ENCODE data around the gene PHOX2A. TPM values are rescaled to one million over a fixed set of nuclear protein-coding genes. Genes with fewer than 3 reads are reported as not detected.

The PHOX2A gene
- total RNA-seq, 1 donor from 2014 or later = not detected

GRCh38 chr11:72265951-72266350 lies 22.0 kb upstream of the PHOX2A start:
- H4K20me1 ChIP-seq (ENCODE audit: insufficient read depth, low read length) = no peaks in the 10 kb centered on the region
- H3K9ac ChIP-seq (ENCODE audit: low read length) = no peak overlapping the region
- peaks cover 10% of the 10 kb centered on the region for H3K27me3 ChIP-seq (ENCODE audit: insufficient read depth, low read length)
- Mint-ChIP-seq H3K27ac (ENCODE audit: unreplicated experiment) (peak overlapping the region; percentile 42), H3K4me3 (ENCODE audit: unreplicated experiment) (no peak overlapping the region), H3K9me3 (ENCODE audit: unreplicated experiment) (no peaks in the 10 kb centered on the region), H3K27me3 (ENCODE audit: low read depth, unreplicated experiment) (peaks cover 3% of the 10 kb centered on the region), H3K4me1 (ENCODE audit: low read depth, unreplicated experiment) (peaks cover 1% of the 10 kb centered on the region), H3K36me3 (ENCODE audit: low read depth, unreplicated experiment) (no peaks in the 10 kb centered on the region)
- H3K9me3 ChIP-seq (ENCODE audit: insufficient read depth, low read depth, low read length) = no peaks in the 10 kb centered on the region
- no peaks in the 10 kb centered on the region for H3K36me3 ChIP-seq (ENCODE audit: insufficient read depth, low read length)
- no peaks in the 10 kb centered on the region for H3K79me2 ChIP-seq (ENCODE audit: insufficient read depth, low read length)
- no peak for DNase-seq (ENCODE audit: low read depth)
- no peak overlapping the region for H3K4me3 ChIP-seq (ENCODE audit: insufficient read depth, low read depth, low read length)
- no peak overlapping the region for H3K27ac ChIP-seq (ENCODE audit: low read depth, low read length)
- H3K4me1 ChIP-seq (ENCODE audit: insufficient read depth, low read length) = peaks cover 5% of the 10 kb centered on the region
- no peak overlapping the region for H2AFZ ChIP-seq (ENCODE audit: low read depth, low read length)
- H3K4me2 ChIP-seq (ENCODE audit: low read length) = no peak overlapping the region
- TF ChIP-seq EZH2 (IDR thresholded peaks at IDR 0.05; ENCODE audit: insufficient read depth, low read length) = no peak
- TF ChIP-seq CTCF (IDR thresholded peaks at IDR 0.05; ENCODE audit: insufficient read depth, low read depth, low read length) = no peak
- FAIRE-seq = no peak

- peaks cover 5% of the 10 kb centered on the region for H3K4me1 ChIP-seq (ENCODE audit: insufficient read depth, low read length)
- Mint-ChIP-seq H3K36me3 (ENCODE audit: low read depth, unreplicated experiment) (no peaks in the 10 kb centered on the region), H3K27ac (ENCODE audit: unreplicated experiment) (peak overlapping the region; percentile 27), H3K9me3 (ENCODE audit: unreplicated experiment) (no peaks in the 10 kb centered on the region), H3K4me1 (ENCODE audit: low read depth, unreplicated experiment) (peaks cover 1% of the 10 kb centered on the region), H3K4me3 (ENCODE audit: unreplicated experiment) (no peak overlapping the region), H3K27me3 (ENCODE audit: low read depth, unreplicated experiment) (peaks cover 7% of the 10 kb centered on the region)
- H3K27ac ChIP-seq (ENCODE audit: low read depth, low read length) = no peak overlapping the region
- H3K27me3 ChIP-seq (ENCODE audit: insufficient read depth, low read length) = peaks cover 19% of the 10 kb centered on the region
- DNase-seq (ENCODE audit: low read depth) (peak; percentile 71), FAIRE-seq (no peak)
- H3K36me3 ChIP-seq (ENCODE audit: insufficient read depth, low read length) = no peaks in the 10 kb centered on the region
- no peak overlapping the region for H3K9ac ChIP-seq (ENCODE audit: low read length)
- H3K4me3 ChIP-seq (ENCODE audit: insufficient read depth, low read depth, low read length) = no peak overlapping the region
- H2AFZ ChIP-seq (ENCODE audit: low read depth, low read length) = no peak overlapping the region
- H4K20me1 ChIP-seq (ENCODE audit: insufficient read depth, low read length) = no peaks in the 10 kb centered on the region
- no peaks in the 10 kb centered on the region for H3K79me2 ChIP-seq (ENCODE audit: insufficient read depth, low read length)
- TF ChIP-seq EZH2 (IDR thresholded peaks at IDR 0.05; ENCODE audit: insufficient read depth, low read length) (no peak), CTCF (IDR thresholded peaks at IDR 0.05; ENCODE audit: insufficient read depth, low read depth, low read length) (no peak)
- no peak overlapping the region for H3K4me2 ChIP-seq (ENCODE audit: low read length)
- no peaks in the 10 kb centered on the region for H3K9me3 ChIP-seq (ENCODE audit: insufficient read depth, low read depth, low read length)
These were observed 19.4 kb upstream of the PHOX2A start for GRCh38 chr11:72263361-72263760.

GRCh38 chr11:72260574-72260973 lies 16.6 kb upstream of the PHOX2A start:
- no peak overlapping the region for H3K4me3 Mint-ChIP-seq (ENCODE audit: unreplicated experiment)
- Histone ChIP-seq H3K79me2 (ENCODE audit: insufficient read depth, low read length) (no peaks in the 10 kb centered on the region), H3K36me3 (ENCODE audit: insufficient read depth, low read length) (no peaks in the 10 kb centered on the region), H3K4me2 (ENCODE audit: low read length) (no peak overlapping the region), H3K4me1 (ENCODE audit: insufficient read depth, low read length) (peaks cover 3% of the 10 kb centered on the region), H3K9me3 (ENCODE audit: insufficient read depth, low read depth, low read length) (no peaks in the 10 kb centered on the region), H3K9ac (ENCODE audit: low read length) (no peak overlapping the region), H4K20me1 (ENCODE audit: insufficient read depth, low read length) (no peaks in the 10 kb centered on the region), H3K4me3 (ENCODE audit: insufficient read depth, low read depth, low read length) (no peak overlapping the region), H3K27me3 (ENCODE audit: insufficient read depth, low read length) (peaks cover 15% of the 10 kb centered on the region), H2AFZ (ENCODE audit: low read depth, low read length) (no peak overlapping the region), H3K27ac (ENCODE audit: low read depth, low read length) (no peak overlapping the region)
- H3K27me3 Mint-ChIP-seq (ENCODE audit: low read depth, unreplicated experiment) = peaks cover 12% of the 10 kb centered on the region
- H3K36me3 Mint-ChIP-seq (ENCODE audit: low read depth, unreplicated experiment) = no peaks in the 10 kb centered on the region
- DNase-seq (ENCODE audit: low read depth) (no peak), FAIRE-seq (no peak)
- TF ChIP-seq CTCF (IDR thresholded peaks at IDR 0.05; ENCODE audit: insufficient read depth, low read depth, low read length) (no peak), EZH2 (IDR thresholded peaks at IDR 0.05; ENCODE audit: insufficient read depth, low read length) (no peak)
- no peaks in the 10 kb centered on the region for H3K9me3 Mint-ChIP-seq (ENCODE audit: unreplicated experiment)
- no peak overlapping the region for H3K27ac Mint-ChIP-seq (ENCODE audit: unreplicated experiment)
- peaks cover 7% of the 10 kb centered on the region for H3K4me1 Mint-ChIP-seq (ENCODE audit: low read depth, unreplicated experiment)
